ENCODE data around the gene CEMIP.
"Not testable (repeated sequence)": the region's sequence is repeated elsewhere in the genome, so short reads cannot be mapped to it uniquely, and the experiment has no call there.

Gene CEMIP

GRCh38 chr15:80755885-80756284 is 23.3 kb upstream of the CEMIP start:
- DNase-seq (ENCODE audit: low read depth in 2 of 2) = no peak

DNA sequence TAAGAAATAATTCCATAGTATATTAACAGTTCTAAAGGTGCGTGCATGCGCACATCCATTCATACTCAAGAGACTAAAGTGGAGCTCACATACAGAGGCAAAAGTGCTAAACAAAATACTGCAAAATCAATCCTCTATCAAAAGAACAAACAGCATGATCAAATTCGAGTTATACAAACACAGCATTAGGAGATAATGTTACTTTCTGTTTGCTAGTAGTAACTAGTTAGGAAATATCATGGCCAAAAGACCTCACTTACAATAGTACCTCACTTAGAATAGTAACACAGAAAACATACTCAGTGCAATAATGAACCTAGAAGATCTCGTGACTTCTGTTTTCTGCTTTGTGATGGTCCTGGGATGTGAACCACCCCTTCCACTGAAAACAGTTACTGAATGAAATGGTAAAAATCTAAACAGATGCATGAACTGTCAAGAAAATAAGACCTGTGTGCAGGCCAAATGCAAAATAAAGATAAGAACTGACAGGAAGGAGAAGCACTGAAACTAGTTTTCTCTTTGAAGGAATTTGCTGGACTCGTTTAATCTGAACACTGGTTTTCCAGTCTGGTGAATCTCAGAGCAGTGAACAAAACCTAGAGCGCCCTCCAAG is 20.9 kb upstream of the CEMIP start:
- DNase-seq (ENCODE audit: low read depth in 2 of 2) = no peak

GRCh38 chr15:80760960-80761359 is 18.2 kb upstream of the CEMIP start:
- DNase-seq (ENCODE audit: low read depth in 2 of 2) = no peak

GRCh38 chr15:80761754-80762153 is 17.4 kb upstream of the CEMIP start:
- no peak for DNase-seq (ENCODE audit: low read depth in 2 of 2)

GRCh38 chr15:80763235-80763634 is 15.9 kb upstream of the CEMIP start:
- DNase-seq (ENCODE audit: low read depth in 2 of 2) = not testable (repeated sequence)

- DNase-seq (ENCODE audit: low read depth in 2 of 2) = no peak
Observed at GRCh38 chr15:80764535-80764934, 14.6 kb upstream of the CEMIP start.

GRCh38 chr15:80766275-80766674 is 12.9 kb upstream of the CEMIP start:
- no peak for DNase-seq (ENCODE audit: low read depth in 2 of 2)

- no peak for DNase-seq (ENCODE audit: low read depth in 2 of 2)
Observed at GRCh38 chr15:80768158-80768557, 11.0 kb upstream of the CEMIP start.

DNA sequence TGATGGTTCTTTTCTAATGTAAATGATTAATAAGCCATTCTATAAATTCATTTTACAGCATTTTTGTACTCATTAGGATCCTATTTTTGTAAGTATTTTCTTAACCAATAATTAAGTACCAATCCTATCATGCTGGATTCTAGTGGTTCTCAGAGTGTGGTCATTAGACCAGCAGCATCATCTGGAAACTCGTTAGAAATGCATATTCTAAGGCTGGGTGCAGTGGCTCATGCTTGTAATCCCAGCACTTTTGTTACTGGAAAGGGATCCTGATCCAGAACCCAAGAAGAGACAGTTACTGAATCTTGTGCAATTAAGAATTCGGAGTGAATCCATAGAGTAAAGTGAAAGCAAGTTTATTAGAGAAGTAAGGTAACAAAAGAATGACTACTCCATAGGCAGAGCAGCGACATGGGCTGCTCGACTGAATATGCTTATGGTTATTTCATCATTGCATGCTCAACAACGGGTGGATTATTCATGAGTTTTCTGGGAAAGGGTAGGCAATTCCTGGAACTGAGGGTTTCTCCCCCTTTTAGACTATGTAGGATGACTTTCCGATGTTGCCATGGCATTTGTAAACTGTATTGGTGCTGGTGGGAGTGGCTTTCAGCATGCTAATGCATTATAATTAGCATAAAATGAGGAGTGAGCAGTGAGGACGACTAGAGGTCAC is 9.9 kb upstream of the CEMIP start:
- DNase-seq (ENCODE audit: low read depth in 2 of 2) = no peak

DNA sequence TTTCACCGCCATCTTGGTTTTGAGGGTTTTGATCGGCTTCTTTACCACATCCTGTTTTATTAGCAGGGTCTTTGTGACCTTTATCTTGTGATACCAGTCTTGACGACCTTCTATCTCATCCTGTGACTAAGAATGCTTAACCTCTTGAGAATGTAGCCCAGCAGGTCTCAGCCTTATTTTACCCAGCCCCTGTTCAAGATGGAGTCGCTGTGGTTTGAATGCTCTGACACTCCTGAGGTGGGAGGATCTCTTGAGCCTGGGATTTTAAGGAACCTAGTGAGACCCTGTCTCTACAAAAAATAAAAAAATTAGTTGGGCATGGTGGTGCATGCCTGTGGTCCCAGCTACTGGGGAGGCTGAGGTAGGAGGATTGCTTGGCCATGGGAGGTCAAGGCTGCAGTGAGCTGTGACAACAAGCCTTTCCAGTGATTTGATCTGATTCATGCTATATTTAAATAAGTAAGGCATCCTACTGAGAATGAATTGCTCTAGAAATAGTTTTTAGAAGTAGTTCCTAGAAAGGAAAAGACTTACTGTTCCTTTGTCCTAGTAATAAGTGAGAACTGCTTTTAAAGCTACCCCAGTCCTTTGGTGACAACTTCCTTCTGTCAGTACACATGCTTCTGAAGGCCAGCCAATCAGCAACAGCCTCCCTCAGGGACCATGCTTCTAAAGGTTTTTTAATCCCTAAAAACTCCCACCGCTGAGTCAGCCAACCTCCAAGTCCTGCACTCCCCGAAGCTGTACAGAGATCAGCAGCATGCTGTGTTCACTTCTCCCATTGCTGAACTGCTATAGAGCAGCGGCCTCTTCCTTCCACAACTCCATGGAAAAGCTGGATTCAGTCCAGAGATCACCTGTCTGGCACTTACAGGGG is 9.1 kb upstream of the CEMIP start:
- DNase-seq (ENCODE audit: low read depth in 2 of 2) = no peak

DNA sequence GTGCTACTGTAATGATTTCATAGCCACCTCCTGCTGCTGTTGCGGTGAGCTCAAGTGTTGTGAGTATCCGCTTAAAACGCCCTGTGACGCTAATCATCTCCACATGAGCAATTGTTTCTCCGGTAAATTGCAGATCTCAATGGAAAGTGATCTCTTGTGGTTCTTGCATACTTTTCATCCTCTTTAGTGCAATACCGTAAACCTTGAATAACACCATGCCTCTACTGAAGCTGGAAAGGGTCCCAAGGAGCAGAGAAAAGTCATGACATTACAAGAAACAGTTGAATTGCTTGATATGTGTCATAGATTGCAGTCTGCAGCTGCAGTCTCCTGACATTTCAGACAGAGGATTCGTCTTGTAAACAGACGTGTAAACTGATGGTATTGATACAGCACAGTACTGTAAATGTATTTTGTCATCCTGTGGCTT is 6.0 kb upstream of the CEMIP start:
- DNase-seq (ENCODE audit: low read depth in 2 of 2) = no peak

GRCh38 chr15:80773792-80774352 is 5.3 kb upstream of the CEMIP start:
- DNase-seq (ENCODE audit: low read depth in 2 of 2) = no peak

DNA sequence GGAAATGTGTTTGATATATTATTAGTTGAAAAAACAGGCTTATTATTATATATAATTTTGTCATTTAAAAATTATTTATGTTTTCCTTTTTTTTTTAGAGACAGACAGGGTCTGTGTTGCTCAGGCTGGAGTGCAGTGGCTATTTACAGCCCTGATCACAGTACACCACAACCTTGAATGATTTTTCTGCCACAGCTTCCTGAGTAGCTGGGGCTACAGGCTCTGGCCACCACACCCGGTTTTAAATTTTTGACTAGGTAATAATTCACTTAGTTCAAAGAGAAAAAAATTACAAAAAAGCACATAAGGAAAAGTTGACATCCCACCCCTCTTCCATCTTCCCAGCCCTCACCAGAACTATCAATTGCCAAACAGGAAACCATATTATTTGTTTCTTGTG is 4.7 kb upstream of the CEMIP start:
- no peak for DNase-seq (ENCODE audit: low read depth in 2 of 2)

DNA sequence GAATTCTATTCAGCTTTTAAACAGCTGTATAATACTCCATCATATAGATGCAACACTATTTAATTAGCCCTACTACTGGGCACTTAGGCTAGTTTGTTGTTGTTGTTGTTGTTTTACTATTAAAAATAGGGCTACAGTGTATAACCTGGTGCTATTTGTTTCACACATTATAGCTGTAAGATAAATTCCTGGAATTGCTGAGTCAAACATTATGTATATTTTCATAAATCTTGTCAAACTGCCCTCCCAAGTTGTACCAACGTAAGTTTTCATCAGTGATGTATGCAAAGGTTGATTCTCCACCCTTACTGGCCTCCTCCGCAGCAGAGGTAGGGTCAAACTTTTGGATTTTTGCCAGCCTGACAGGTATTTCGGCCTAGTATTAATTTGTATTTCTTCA is 3.8 kb upstream of the CEMIP start:
- no peak for DNase-seq (ENCODE audit: low read depth in 2 of 2)

GRCh38 chr15:80776420-80777045 is 2.6 kb upstream of the CEMIP start:
- DNase-seq (ENCODE audit: low read depth in 2 of 2) = peak in 1 of 2 donors; percentile 36

DNA sequence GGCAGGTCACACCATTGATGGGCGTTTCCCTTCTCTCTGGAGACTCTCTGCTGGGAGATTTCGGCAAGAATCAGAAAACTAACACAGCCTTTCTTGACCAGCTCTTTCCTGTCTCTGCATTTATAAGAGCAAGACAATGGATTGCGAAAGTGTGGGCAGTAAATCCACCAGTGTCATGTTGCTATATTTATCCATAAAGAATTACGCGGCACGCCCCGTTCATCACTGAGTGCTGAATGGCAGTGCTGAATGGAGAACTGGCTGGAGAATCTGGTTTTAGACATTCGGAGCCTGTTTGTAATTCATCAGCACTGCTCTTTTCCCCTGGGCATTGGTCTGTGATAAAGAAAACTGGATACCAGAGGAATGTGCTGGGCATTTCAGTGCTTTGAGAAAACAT is 2.0 kb upstream of the CEMIP start:
- no peak for DNase-seq (ENCODE audit: low read depth in 2 of 2)

DNA sequence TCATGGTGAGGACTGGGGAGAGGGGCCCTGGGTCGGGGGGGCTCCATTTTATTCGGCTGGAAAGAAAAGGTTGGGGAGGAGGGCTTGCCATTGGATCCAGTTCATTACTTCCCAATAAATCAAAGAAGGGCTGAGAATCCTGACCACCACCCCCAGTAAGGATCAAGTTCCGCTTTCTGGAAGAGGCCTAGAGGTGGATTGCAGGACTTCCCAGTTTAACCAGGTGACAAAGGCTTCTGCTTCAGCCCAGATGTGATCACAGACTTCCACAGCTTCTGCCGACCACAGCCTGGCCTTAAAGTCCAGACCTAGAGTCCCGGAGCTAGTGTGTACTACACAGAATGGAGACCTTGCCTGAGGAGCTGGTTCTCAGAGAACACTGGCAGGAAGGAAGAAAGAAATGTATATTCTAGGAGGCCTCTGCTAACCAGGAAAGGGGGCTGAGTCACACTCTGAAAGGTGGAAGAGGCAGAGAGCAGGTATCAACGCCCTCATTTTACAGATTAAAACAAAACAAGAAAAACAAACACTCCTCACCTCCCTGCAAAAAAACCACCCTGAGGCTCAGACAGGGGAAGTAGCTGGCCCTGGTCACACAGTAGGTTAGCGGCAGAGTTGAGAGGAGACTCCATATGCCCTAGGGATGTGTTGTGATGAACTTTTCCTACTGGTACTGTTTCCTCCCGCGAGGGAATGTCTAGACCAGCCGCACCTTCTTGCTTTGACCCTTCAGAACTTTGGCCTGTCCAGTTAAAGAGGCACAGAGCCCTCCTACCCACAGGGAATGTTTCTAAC is 1.1 kb upstream of the CEMIP start:
- no peak for DNase-seq (ENCODE audit: low read depth in 2 of 2)

GRCh38 chr15:80778621-80778963 is 578 bp upstream of the CEMIP start:
- DNase-seq (ENCODE audit: low read depth in 2 of 2) = no peak

DNA sequence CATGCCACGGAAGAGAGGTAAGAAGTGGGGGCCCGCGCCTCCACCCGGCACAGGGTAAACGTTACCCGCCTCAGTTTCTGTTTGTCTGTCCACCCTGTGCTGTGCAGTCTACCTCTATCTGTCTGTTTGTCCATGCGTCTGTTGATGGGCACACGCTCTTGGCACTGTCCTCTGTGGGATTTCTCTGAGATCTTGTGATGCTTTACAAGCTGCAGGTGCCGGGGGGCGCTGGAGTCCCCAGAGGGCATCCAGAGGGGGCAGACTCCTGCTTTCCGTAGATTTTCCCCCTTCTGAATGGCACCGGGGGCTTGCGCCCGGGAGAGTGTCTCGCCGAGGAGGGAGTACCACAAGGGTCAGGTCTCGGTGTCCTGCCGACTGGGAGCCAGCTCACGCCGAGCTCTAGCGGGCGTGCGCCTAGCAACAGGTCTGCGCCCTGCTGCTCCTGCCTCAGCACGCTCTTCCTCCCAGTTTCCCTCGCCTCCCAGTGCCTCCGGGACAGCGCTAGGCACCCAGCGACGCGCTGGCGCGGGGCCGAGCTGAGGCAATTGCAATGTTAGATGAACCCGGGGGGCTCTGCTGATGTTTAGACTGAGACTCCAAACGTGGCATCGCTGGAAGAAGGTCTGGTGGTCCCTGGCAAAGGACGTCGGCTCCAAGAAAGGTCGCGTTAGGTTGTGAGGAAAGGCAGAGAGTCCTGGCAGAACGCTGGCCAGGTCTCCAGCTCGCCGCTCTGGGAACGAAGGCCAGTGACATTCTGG is 667 bp downstream of the CEMIP start:
- no peak for DNase-seq (ENCODE audit: low read depth in 2 of 2)

GRCh38 chr15:80780416-80781221 is 1.4 kb downstream of the CEMIP start:
- DNase-seq (ENCODE audit: low read depth in 2 of 2) = no peak

Measured in stimulated activated CD4-positive, alpha-beta T cell treated with anti-CD3 and anti-CD28 coated beads, Interleukin-1b, Interleukin-23, amount 100 ng/mL, for 1 hour (primary cell).